ENCODE measurements around the gene PEX3.

DNA sequence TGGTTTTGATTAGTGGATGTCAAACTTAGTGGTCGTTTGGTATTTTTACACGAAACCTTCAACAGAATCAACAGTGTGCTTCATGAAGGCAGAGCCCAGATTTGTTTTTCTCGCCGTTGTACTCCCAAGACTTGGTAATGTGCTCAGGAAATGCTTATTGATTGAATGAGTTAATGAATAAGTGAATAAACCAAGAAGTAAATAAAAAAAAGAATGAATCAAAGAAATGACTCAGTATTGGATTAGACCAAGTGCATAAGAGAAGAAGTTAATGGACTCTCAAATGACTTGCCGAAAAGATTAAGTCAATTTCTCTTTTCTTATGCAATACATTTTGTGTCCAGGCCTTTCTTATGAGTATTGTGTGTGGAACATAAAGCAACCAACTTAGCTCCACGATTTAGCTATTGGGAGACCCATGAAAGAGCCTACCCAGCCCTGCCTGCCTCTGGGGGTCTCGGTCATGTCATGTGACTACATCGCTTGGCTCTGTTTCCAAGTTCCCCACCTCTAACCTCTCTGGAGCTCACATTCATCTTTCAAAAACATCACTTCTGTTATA, 71.5 kb downstream of the PEX3 start:
- TF ChIP-seq, protein P1, sequence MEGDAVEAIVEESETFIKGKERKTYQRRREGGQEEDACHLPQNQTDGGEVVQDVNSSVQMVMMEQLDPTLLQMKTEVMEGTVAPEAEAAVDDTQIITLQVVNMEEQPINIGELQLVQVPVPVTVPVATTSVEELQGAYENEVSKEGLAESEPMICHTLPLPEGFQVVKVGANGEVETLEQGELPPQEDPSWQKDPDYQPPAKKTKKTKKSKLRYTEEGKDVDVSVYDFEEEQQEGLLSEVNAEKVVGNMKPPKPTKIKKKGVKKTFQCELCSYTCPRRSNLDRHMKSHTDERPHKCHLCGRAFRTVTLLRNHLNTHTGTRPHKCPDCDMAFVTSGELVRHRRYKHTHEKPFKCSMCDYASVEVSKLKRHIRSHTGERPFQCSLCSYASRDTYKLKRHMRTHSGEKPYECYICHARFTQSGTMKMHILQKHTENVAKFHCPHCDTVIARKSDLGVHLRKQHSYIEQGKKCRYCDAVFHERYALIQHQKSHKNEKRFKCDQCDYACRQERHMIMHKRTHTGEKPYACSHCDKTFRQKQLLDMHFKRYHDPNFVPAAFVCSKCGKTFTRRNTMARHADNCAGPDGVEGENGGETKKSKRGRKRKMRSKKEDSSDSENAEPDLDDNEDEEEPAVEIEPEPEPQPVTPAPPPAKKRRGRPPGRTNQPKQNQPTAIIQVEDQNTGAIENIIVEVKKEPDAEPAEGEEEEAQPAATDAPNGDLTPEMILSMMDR (conservative IDR thresholded peaks at IDR 0.05 in 1 of 2, IDR thresholded peaks at IDR 0.05 in 1 of 2; ENCODE audit: extremely low read depth in 1 of 2, insufficient read depth in 1 of 2, low read depth in 1 of 2, low read length in 2 of 2), result no peak
- TF ChIP-seq EZH2 (IDR thresholded peaks at IDR 0.05; ENCODE audit: borderline replicate concordance, low read length), result no peak

Measured in mammary epithelial cell (primary cell).